NCI-H526 (cell line): Measurements from ENCODE around the gene SYNE2.

ENCODE experiments used
- DNase-seq, 2 experiments: peaks; one replicate each; lab custom pipeline; 2025; lab: John Stamatoyannopoulos, UW

SYNE2 gene

DNA sequence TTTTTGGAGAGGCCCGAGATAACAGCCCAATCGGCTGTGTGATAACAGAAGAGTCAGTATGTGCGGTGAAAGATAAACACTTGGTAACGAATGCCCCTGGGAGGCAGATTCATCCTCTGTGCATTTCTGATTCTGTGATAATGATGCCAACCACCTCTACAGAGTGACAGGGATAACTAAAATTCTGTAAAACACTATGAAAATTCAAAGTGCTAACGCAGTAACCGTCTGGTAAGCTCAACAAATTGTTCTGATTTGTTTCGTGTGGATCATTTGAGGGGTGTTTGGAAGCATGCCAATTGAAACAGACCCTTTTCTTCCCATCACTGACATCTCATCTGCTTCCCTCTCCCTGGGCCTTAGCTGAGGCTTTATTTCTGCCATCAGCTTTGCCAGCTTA is 365.0 kb downstream of the SYNE2 start:
- DNase-seq = no peak

DNA sequence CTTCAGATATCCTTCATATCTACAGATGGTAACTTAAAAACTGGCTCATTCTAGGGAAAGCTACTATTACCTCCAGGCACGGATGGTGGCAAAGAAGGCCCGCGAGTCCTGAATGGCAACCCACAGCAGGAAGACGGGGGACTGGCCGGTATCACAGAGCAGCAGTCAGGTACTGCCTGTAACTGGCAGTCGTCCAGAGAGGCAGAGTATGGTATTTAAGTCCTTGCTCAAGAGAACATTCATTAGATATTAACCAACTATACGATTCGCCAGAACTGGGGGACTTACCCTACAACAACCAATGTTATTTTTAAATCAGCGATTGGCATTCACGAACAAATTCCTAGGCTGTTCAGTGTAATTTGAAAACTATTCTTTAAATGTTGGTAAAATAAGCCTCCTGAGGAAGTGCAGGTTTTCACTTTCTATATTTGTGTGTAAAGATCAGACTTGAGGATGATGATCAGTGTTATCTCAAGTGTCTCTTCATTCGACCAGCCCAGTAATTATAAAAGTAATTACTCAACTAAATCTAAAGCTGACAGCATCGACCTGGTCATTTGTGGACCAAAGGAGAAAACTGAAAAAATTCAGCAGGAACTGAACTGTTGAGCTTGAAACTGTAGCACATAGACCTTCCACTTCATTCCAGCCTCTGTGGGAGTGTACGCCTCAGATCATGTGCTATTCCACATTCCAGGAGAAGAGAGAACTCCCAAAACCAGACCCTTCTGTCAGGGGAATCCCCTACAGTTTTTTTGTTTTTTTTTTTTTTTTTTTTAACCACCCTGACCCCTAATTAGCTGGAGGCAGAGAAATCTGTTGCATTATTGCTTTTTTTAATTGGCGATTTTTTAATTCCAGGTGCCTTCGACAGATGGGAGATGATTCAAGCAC is 365.8 kb downstream of the SYNE2 start:
- no peak for DNase-seq

DNA sequence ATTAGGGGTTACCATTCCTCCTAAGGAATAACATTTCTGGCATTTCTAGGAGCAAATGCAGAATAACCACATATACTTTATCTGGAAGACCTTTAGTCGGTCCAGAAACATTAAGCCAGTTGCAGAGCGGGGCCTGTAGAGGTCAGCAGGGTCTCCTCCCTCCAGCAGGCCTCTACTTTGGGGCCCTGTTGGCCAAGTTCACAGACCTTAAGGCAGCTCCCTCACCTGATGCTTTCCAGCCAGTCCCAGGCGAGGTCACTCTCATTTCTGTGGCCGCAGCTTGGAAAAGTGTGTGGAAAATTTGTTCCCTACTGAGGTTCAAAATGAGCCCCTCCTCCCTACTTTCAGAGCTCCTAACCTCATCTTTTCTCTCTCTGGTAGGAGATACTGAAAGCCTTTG is 367.3 kb downstream of the SYNE2 start:
- DNase-seq = no peak

- no peak for DNase-seq
Measured at GRCh38 chr14:64220466-64220865, 367.7 kb downstream of the SYNE2 start.

DNA sequence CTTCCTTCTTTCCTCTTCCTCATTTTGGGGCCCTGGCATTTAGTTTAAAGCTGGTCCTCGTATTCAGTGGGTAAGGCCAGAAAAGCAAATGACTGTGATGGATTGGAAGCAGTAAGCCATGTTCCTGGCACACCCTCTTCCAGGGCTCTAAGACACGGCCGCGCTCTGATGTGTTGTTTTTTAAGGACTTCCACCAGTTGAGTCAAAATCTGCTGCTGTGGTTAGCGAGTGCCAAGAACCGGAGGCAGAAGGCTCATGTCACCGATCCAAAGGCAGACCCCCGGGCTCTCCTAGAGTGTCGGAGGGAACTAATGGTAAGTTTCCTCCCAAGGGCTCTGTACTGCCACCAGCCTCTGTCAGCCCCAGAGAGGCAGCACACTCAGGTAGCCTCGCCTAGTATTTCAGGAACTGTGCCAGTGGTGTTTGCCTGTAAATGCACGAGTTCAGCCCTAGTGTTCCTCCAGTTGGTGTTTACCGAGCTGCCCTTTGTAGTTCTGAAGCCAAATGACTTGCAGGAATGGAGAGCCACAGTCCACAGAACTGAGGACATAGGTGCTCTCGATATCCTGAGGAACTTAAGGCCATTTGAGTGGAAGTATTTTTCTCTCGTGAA is 368.7 kb downstream of the SYNE2 start:
- no peak for DNase-seq

DNA sequence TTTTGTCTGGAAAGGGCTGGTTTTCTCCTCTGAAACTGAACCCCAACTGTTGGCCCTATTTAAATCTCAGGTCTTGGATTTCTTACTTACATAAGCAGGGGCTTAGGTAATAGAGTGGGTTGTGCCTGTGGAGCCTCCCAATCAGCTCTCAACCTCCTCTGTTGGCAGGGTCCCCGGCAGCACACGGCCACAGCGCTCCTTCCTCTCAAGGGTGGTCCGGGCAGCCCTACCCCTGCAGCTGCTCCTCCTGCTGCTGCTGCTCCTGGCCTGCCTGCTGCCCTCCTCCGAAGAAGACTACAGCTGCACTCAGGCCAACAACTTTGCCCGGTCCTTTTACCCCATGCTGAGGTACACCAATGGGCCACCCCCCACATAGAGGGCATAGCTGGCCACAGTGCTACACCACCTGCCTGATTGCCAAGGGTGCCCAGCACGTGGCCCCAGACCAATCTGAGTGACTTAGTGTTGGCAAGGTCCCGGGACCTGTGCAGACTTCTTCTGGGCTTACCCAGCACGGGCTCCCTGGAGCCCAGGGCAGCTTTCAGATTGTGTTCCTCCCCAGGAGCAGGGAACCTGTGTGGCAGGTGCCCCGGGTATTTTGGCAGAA is 372.4 kb downstream of the SYNE2 start:
- DNase-seq = no peak

DNA sequence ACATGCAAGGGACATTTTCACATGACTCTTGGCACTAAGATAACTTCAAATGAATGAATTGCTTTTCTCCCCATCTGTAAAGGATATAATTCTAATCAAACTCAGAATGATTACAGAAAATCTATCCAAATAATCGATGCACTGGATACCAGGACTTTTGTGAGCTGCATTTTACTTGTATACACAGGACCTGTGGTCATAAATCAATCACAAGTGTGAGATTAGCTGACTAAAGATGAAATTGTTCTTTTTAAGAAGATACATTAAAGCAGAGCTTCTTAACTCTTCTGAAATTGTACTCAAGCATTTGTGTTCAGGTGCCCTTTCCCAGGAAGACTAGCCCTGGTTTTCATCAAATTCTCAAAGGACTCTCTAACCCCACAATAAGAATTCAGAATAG is 375.1 kb downstream of the SYNE2 start:
- DNase-seq = no peak

DNA sequence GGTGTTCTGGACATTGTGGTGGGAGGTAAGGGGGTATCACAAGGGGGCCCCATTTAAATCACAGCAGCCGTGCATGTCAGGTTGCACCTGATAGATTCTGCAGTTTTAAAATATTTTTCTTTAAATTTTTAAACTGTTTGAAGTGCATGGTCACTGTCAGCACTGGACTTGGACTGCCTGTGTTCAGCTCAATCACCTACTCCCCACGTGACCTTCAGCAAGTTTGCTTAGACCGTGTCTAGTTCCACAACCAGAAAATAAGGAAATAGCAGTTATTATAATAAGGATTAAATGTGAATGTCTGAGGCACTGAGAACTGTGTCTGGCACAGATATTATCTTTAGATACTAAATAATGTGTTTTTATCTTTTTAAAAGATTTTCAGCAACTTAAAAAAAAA is 376.7 kb downstream of the SYNE2 start:
- no peak for DNase-seq

GRCh38 chr14:64232095-64232838 is 379.5 kb downstream of the SYNE2 start:
- DNase-seq = no peak

- DNase-seq = no peak
Measured at GRCh38 chr14:64232944-64233343, 380.1 kb downstream of the SYNE2 start.

DNA sequence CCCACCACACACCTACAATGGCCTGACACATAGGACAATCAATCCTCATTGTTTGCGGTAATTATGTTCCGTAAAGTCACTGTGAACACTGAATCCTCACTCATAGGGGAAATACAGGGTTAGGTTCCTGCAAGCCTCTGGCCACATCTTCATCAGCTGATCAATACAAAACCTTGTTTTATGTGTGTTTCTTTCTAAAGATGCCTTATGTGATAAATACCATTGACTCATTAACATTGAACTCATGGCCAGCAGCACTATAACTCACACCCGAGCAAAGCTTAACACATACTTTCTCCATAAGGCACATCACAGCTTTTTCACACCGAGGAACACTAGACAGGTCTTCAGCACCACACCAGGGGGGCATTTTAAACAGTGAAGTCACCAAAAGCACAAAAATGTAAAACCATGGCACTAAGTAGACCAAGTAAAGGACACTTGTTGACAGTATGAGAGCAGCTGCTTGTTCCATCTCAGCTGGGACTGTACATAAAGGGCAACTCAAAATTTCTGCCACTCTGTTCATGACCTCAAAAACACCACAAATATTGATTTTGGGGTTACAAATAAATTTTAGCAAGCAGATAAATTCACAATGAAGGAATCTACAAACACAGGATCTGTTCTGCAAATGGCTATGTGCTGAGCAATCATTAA is 380.9 kb downstream of the SYNE2 start:
- DNase-seq = no peak

GRCh38 chr14:64234877-64235651 is 382.3 kb downstream of the SYNE2 start:
- no peak for DNase-seq

- DNase-seq = no peak
Measured at GRCh38 chr14:64235652-64236640, 383.1 kb downstream of the SYNE2 start.

GRCh38 chr14:64238049-64238448 is 385.2 kb downstream of the SYNE2 start:
- no peak for DNase-seq

DNA sequence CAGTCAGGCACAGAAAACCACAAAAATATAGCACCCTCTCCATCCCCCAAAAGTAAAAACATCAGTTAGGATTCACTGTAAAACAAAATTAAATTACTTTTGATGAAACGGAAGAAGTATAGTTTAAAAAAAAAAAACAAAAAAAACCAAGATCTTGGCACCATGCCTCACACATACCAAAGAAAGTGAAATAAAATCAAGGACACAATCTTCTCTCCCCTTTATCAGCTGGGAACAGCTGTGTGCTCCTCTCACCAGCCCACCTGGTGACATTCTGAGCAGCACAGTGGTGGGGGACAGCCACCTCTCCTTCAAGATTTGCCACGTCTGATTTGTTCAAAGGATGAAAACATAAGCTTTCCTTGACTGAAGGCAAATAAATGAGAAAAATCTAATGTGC is 385.8 kb downstream of the SYNE2 start:
- DNase-seq = no peak

- DNase-seq = no peak
Measured at GRCh38 chr14:64244279-64244678, 391.5 kb downstream of the SYNE2 start.

GRCh38 chr14:64245491-64245890 is 392.7 kb downstream of the SYNE2 start:
- DNase-seq = no peak

DNA sequence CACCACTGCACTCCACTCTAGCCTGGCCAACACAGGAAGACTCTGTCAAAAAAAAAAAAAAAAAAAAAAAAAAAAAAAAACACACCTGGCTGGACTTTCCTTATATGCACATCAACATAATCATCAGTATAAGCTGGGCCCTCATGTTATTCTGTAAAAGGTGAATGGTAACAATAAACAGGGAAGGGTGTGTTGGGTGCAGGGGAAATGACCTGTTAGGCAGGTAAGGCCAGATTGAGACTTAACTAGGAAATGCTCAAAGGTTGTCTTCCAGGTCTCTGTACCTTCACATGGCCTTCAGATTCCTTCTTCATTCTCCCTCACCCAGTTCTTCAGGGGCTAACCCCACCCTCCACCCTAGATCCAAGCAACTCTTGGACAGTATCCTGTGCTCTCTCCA is 393.9 kb downstream of the SYNE2 start:
- no peak for DNase-seq

GRCh38 chr14:64247195-64247594 is 394.4 kb downstream of the SYNE2 start:
- DNase-seq = no peak

DNA sequence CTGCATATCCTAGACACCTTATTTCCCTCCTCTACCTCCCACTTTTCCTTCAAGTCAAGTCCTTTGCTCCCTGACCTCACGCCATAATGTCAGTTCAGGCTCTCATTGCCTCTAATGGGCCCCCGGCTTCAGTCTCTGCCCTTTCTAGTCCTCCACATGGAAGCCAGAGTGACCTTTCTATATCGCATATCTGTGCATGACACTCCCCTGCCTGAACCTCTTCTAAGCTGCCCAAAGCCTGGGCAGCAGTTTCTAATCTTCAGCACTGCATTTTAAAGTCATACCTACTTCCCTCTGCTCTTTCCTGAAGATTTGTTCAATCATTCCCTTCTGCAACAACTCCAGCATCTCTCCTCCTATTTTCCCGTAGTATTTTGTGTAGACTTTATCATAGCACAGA is 395.9 kb downstream of the SYNE2 start:
- no peak for DNase-seq
